Activated T-helper 17 cell treated with anti-CD3 and anti-CD28 coated beads, Interleukin-2, amount 50 U/mL, for 72 hours (primary cell): ENCODE data around the gene BRD7. TPM values are rescaled to one million over a fixed set of nuclear protein-coding genes. Genes with fewer than 3 reads are reported as not detected.

Experiments used
- ATAC-seq: fragments of 150-1000 bp; cut with Tn5 transposase; replicated peaks from 2 replicates; pipeline ENCODE4 v1.10.0; 2021; ENCODE audit warnings: mild to moderate bottlenecking, moderate library complexity
- H3K27ac Mint-ChIP-seq: one replicate; pipeline ENCODE4 v1.8.0; 2022; ENCODE audit warnings: mixed read lengths
- H3K27me3 Mint-ChIP-seq: one replicate; pipeline ENCODE4 v1.8.0; 2022; ENCODE audit warnings: mixed read lengths
- H3K36me3 Mint-ChIP-seq: one replicate; pipeline ENCODE4 v1.8.0; 2022; ENCODE audit warnings: low read depth, mild to moderate bottlenecking, mixed read lengths
- H3K4me1 Mint-ChIP-seq: one replicate; pipeline ENCODE4 v1.8.0; 2022; ENCODE audit warnings: mixed read lengths
- H3K4me3 Mint-ChIP-seq: one replicate; pipeline ENCODE4 v1.8.0; 2022; ENCODE audit warnings: mild to moderate bottlenecking, mixed read lengths
- H3K9me3 Mint-ChIP-seq: one replicate; pipeline ENCODE4 v1.8.0; 2022; ENCODE audit warnings: mixed read lengths
- total RNA-seq, 2 donors: library from RNA; stranded (reverse); gene quantifications; one replicate each; pipeline ENCODE4 v1.2.3, GENCODE V29; 2022

The BRD7 gene
- total RNA-seq, 2 donors from 2014 or later: 53.5 to 63.9 TPM

DNA sequence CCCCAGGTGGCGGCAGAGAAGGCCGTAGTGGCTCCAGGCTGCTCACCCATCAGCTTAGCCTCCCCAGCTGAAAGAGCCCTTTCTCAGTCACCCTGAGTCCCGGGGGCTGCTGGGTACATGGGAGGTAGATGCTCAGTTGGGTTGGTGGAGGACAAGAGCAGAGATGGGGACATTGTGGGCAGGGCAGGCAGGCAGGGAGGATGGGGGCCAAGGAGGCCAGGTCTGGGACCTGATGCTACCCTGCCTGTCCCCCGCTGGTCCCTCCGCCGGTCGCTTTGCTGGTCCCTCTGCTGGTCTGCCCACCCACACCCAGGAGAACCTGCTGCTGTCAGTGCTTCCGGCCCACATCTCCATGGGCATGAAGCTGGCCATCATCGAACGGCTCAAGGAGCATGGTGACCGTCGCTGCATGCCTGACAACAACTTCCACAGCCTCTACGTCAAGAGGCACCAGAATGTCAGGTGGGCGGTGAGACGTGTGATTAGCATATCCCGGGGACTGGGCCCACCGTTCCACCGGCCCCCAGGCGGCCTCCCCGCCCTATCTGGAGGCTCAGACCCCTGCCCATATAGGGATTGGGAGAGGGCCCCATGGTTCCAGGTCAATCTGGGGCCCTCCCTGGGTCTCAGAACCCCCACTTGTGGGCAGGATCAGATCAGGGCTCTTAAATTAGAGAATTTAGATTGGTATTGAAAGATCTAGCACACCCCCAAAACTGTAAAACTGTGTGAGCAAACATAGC lies 75.6 kb downstream of the BRD7 start:
- no peak for ATAC-seq
- H3K36me3 Mint-ChIP-seq: peaks cover 94% of the 10 kb centered on the region
- no peak overlapping the region for H3K4me3 Mint-ChIP-seq
- H3K9me3 Mint-ChIP-seq: no peaks in the 10 kb centered on the region
- H3K27me3 Mint-ChIP-seq: no peaks in the 10 kb centered on the region
- H3K27ac Mint-ChIP-seq: peak overlapping the region; percentile 30
- peaks cover 4% of the 10 kb centered on the region for H3K4me1 Mint-ChIP-seq

DNA sequence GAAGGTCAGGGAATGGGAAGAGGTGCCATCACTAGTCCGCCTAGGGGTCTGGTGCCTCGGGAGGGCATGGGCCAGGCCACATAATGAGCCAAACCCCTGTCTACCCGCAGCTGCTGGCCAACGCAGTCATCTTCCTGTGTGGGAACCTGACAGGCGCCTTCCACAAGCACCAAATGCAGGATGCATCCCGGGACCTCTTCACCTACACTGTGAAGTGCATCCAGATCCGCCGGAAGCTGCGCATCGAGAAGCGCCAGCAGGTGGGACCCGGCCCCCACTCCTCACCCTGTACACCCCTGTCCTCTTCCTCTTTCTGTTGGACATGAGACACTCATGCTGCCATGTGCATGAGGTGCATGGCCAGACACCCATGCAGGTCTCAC lies 76.2 kb downstream of the BRD7 start:
- Mint-ChIP-seq H3K36me3 (peaks cover 95% of the 10 kb centered on the region), H3K9me3 (no peaks in the 10 kb centered on the region), H3K27ac (peak overlapping the region; percentile 30), H3K4me3 (no peak overlapping the region), H3K27me3 (no peaks in the 10 kb centered on the region), H3K4me1 (peaks cover 4% of the 10 kb centered on the region)
- no peak for ATAC-seq

DNA sequence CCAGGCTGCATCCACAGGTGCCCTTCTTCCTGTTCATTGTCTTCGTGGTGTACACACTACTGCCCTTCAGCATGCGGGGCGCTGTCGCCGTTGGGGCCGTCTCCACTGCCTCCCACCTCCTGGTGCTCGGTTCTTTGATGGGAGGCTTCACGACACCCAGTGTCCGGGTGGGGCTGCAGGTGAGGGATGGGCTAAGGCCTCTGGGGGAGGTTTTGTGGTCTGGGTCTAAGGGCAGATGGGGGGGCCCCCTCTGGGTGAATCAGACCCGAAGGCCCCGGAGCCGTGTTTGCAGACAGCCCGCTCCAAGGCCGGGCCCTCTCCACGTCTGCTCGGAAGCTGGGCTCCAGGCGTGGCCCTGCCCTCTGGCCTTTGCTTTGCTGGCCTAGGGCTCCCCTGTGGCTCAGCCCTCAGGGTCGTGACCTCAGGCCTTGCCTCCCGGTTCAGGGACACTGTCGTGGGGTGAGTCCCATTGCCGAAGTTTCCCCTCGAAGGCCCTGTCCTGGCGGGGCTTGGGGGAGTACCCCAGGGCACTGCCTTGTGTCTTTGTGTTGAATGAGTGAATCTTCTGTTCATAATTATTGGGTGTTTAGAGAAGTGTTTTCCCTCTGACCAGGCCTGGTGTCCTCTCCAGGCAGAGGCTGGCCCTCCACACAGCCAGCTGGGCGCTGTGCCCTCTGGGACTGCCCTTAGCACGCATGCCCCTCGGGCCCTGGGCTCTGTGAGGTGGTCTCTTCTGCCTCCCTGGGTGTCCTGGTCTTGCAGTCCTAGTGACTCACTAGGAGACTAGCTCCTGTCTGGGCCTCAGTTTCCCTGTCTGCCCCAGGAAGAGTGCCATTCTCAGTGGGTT lies 76.8 kb downstream of the BRD7 start:
- Mint-ChIP-seq H3K27ac (no peak overlapping the region), H3K36me3 (peaks cover 95% of the 10 kb centered on the region), H3K9me3 (no peaks in the 10 kb centered on the region), H3K4me3 (no peak overlapping the region), H3K27me3 (no peaks in the 10 kb centered on the region), H3K4me1 (peaks cover 4% of the 10 kb centered on the region)
- ATAC-seq: no peak

DNA sequence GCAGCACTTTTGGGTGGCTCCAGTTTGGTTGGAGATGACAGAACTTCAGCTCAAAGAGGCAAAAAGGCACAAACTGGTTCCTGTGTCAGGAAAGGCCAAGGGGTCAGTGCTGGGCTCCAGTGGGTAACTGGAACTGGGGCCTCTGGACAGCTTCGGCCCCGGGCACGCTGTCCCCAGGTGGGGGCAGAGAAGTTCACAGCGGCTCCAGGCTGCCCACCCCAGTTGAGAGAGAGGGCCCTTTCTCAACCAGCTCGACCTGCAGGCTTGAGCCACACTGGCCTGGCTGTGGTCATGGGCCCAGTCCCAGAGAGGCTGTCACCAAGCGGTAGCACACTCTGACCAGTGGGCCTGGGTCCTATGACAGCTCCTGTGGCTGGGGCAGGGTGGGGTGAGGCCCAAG lies 77.9 kb downstream of the BRD7 start:
- Mint-ChIP-seq H3K9me3 (no peaks in the 10 kb centered on the region), H3K4me3 (no peak overlapping the region), H3K36me3 (peaks cover 95% of the 10 kb centered on the region), H3K4me1 (peaks cover 4% of the 10 kb centered on the region), H3K27me3 (no peaks in the 10 kb centered on the region), H3K27ac (no peak overlapping the region)
- ATAC-seq: no peak

DNA sequence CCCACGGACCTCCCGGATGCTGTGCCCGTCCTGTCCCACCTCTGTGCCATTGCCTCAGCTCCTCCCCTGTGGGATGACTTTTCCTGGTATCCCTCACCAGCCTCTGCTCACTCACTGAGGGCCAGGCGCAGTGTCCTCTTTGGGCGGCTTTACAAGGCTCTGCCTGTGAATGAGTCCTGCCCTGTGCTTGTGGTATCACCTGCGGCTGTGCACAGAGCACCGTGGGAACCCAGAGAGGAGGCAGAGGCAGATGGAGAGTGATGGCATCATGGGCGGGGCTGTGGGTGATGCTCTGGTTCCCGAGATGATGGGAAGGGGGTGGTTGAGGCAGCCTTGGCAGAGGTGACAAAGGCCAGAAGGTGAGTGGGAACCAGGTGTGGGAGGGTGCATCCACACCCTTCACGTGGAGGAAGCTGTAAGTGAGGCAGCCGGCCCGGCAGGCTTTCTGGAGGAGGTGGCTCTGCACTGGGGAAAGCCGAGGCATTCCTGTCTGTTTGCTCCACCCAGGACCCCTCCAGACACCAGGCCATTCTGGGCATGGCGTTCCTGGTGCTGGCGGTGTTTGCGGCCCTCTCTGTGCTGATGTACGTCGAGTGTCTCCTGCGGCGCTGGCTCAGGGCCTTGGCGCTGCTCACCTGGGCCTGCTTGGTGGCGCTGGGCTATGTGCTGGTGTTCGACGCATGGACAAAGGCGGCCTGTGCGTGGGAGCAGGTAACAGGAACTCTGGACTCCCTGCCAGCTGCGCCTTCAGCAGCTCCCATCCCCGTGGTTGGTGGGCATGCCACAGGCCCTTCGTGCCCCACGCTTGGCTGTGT lies 78.6 kb downstream of the BRD7 start:
- ATAC-seq: no peak
- Mint-ChIP-seq H3K4me1 (peaks cover 5% of the 10 kb centered on the region), H3K36me3 (peaks cover 95% of the 10 kb centered on the region), H3K27ac (no peak overlapping the region), H3K27me3 (no peaks in the 10 kb centered on the region), H3K9me3 (no peaks in the 10 kb centered on the region), H3K4me3 (no peak overlapping the region)

GRCh38 chr16:50288920-50289319 lies 79.9 kb downstream of the BRD7 start:
- Mint-ChIP-seq H3K36me3 (peaks cover 89% of the 10 kb centered on the region), H3K27me3 (no peaks in the 10 kb centered on the region), H3K27ac (no peak overlapping the region), H3K9me3 (no peaks in the 10 kb centered on the region), H3K4me1 (peaks cover 13% of the 10 kb centered on the region), H3K4me3 (no peak overlapping the region)
- no peak for ATAC-seq

DNA sequence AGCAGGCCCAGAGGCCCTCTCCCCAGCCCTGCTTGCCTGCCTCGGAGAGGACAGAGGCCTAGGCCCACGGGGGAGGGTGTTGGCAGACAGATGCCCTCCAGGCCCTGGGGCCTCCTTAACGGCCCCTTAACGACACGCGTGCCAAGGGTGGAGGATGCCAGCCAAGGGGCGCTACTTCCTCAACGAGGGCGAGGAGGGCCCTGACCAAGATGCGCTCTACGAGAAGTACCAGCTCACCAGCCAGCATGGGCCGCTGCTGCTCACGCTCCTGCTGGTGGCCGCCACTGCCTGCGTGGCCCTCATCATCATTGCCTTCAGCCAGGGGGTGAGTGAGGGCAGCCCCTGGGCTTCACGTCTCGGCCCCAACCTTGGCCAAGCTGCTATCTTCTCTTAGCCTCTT lies 80.8 kb downstream of the BRD7 start:
- no peaks in the 10 kb centered on the region for H3K9me3 Mint-ChIP-seq
- peaks cover 13% of the 10 kb centered on the region for H3K4me1 Mint-ChIP-seq
- peaks cover 81% of the 10 kb centered on the region for H3K36me3 Mint-ChIP-seq
- no peak overlapping the region for H3K27ac Mint-ChIP-seq
- H3K4me3 Mint-ChIP-seq: no peak overlapping the region
- no peaks in the 10 kb centered on the region for H3K27me3 Mint-ChIP-seq
- ATAC-seq: no peak

DNA sequence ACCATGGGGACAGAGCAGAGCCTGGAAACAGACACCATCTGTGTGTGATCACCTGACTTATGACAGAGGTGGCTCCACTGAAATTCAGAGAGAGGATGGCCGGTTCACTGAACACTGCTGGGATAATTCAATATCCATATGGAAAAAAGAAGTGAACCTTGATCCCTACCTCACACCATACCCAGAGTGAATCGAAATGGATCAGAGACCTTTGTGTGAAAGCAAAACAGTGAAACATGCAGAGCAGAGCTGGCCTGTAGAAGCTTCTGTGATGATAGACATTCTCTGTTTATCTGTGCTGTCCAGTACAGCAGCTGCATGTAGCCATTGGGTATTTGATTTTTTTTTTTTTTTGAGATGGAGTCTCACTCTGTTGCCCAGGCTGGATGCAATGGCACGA lies 82.1 kb downstream of the BRD7 start:
- Mint-ChIP-seq H3K4me1 (peaks cover 20% of the 10 kb centered on the region), H3K36me3 (peaks cover 78% of the 10 kb centered on the region), H3K27me3 (no peaks in the 10 kb centered on the region), H3K27ac (peak overlapping the region; percentile 34), H3K4me3 (no peak overlapping the region), H3K9me3 (no peaks in the 10 kb centered on the region)
- no peak for ATAC-seq

- no peaks in the 10 kb centered on the region for H3K27me3 Mint-ChIP-seq
- no peak overlapping the region for H3K4me3 Mint-ChIP-seq
- no peak for ATAC-seq
- peaks cover 70% of the 10 kb centered on the region for H3K36me3 Mint-ChIP-seq
- peak overlapping the region; percentile 34 for H3K27ac Mint-ChIP-seq
- H3K9me3 Mint-ChIP-seq: no peaks in the 10 kb centered on the region
- H3K4me1 Mint-ChIP-seq: peaks cover 22% of the 10 kb centered on the region
Measured at GRCh38 chr16:50285406-50286003, 83.3 kb downstream of the BRD7 start.

DNA sequence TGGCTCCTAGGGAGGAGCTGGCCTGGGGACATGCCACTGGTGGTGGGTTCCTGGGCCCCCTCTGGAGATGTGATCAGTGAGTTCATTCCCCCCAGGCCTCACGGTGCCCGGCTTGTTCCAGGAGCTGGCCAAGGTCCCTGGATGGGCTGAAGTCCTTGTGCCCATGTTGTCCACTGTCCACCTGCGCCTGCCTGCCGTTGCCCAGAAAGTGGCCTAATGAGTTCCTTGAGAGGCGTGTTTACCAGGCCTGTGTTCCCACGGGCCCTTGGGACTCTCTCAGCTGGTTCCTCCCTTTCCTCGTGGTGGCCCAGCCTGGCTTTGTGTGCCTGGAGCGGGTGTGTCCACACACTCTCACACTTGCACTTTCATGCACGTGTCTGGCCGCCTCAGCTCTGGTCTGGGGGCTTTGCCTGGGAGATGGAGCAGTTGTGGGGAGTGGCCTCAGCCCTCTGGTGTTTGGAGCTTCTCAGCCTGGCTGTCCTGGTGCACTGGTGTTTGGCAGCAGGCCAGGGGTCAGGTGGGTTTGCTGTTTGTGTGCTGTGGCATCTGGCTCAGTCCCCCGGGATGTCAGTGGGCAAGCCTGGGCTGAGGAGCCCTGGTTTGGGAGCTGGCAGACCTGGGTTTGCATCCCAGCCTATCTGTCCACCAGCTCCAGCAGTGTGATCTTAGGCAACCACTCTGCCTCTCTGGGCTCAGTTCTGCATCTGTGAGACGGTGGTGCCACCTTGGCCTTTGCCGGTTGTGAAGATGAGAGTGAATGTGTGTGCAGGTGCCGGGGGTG lies 84.5 kb downstream of the BRD7 start:
- Mint-ChIP-seq H3K9me3 (no peaks in the 10 kb centered on the region), H3K27me3 (no peaks in the 10 kb centered on the region), H3K4me1 (peaks cover 29% of the 10 kb centered on the region), H3K36me3 (peaks cover 72% of the 10 kb centered on the region), H3K27ac (peak overlapping the region; percentile 79), H3K4me3 (peak overlapping the region; percentile 96)
- no peak for ATAC-seq

DNA sequence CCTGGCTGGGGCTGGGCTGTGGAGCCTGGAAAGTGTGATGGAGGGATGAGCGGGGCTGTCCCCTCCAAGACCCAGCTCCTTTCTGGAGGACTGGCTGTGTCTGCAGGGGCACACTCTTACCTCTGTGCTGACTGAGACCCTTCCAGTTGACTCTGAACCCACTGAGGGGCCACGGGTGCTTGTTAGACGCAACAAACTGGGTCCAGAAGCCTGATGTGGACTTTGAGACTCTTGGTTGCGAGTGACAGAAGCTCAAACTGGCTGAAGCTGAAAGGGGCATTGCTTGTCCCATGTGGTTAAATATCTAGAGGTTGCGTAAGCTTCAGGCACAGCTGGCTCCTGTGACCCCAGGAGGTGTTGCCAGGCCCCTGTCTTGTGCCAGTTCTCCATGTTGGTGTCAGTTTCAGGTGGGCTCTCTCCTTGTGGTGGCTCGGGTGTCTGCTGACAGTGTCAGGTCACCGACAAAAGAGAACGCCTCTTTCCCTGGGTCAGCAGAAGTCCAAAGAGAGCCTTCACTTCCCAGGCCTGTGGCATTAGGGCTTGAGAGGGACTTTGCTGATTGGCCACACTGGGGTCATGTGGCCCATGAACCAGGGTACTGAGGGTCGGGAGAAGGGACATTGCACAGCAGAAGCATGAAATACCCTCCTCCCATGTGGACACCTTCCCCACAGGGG lies 85.7 kb downstream of the BRD7 start:
- Mint-ChIP-seq H3K27ac (peak overlapping the region; percentile 89), H3K4me3 (peak overlapping the region; percentile 96), H3K4me1 (peaks cover 42% of the 10 kb centered on the region), H3K36me3 (peaks cover 72% of the 10 kb centered on the region), H3K9me3 (peaks cover 4% of the 10 kb centered on the region), H3K27me3 (no peaks in the 10 kb centered on the region)
- no peak for ATAC-seq

DNA sequence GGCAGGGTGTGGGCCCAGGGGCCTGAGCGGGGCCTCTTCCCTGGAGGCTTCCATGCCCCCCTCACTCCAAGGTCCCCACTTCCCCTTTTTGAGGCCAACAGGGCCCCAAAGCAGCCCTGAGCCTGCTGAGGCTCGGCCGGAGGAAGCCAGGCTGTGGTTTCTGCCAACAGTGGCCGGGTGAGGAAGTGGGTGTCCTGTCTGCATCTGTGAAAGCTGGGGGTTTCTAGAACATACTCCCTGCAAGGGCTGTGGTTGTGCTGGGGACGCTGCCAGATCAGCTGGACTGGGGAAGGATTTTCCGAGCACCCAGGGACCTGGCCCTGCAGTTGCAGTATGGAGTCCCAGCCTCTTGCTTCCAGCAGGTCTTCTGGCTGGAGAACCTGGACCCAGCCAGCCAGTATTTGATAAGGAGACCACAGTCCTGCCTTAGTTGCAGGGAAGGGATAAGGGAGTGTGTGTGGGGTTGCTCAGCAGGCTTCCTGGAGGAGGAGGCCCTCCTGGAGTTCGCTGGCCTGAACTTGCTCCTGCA lies 86.7 kb downstream of the BRD7 start:
- Mint-ChIP-seq H3K27me3 (no peaks in the 10 kb centered on the region), H3K9me3 (peaks cover 4% of the 10 kb centered on the region), H3K27ac (peak overlapping the region; percentile 89), H3K4me1 (peaks cover 48% of the 10 kb centered on the region), H3K36me3 (peaks cover 72% of the 10 kb centered on the region), H3K4me3 (peak overlapping the region; percentile 96)
- peak; percentile 43 for ATAC-seq

GRCh38 chr16:50281391-50282009 lies 87.3 kb downstream of the BRD7 start:
- H3K4me3 Mint-ChIP-seq: peak overlapping the region; percentile 96
- ATAC-seq: no peak
- H3K36me3 Mint-ChIP-seq: peaks cover 72% of the 10 kb centered on the region
- peaks cover 4% of the 10 kb centered on the region for H3K9me3 Mint-ChIP-seq
- peak overlapping the region; percentile 38 for H3K27ac Mint-ChIP-seq
- H3K27me3 Mint-ChIP-seq: no peaks in the 10 kb centered on the region
- peaks cover 52% of the 10 kb centered on the region for H3K4me1 Mint-ChIP-seq
